GM23338 (cell line): Measurements from ENCODE around the gene ADGRL1. TPM values are rescaled to one million over a fixed set of nuclear protein-coding genes. Genes with fewer than 3 reads are reported as not detected.
"Not testable (repeated sequence)": the region's sequence is repeated elsewhere in the genome, so short reads cannot be mapped to it uniquely, and the experiment has no call there.

Experiments
- ATAC-seq: fragments of 200-7000 bp; cut with Tn5 transposase; 3 replicates; pipeline ENCODE4 v1.9.1; 2020
- DNase-seq: peaks from one replicate; pipeline ENCODE4 v3.0.0-alpha.2; 2015; ENCODE audit warnings: low spot score
- H2AFZ ChIP-seq: fragments of 200-600 bp; sonication (generic); 2 replicates; pipeline ENCODE4 v1.8.0; 2016; ENCODE audit warnings: antibody characterized with exemption, mild to moderate bottlenecking, moderate library complexity
- H3F3A ChIP-seq: fragments of 200-600 bp; sonication (generic); replicated peaks from 2 replicates; pipeline ENCODE4 v1.8.0; 2017; ENCODE audit warnings: antibody characterized with exemption, mixed run types, low read depth
- H3K27ac ChIP-seq: fragments of 200-600 bp; sonication (generic); 2 replicates; pipeline ENCODE4 v1.6.1; 2016; ENCODE audit warnings: low read depth
- H3K27me3 ChIP-seq: fragments of 200-600 bp; sonication (generic); 2 replicates; pipeline ENCODE4 v1.8.0; 2016; ENCODE audit warnings: mild to moderate bottlenecking, mixed run types, moderate library complexity; ENCODE audit not compliant: insufficient read depth
- H3K36me3 ChIP-seq: fragments of 200-600 bp; sonication (generic); 2 replicates; pipeline ENCODE4 v1.8.0; 2016; ENCODE audit warnings: mild to moderate bottlenecking; ENCODE audit not compliant: insufficient read depth
- H3K4me1 ChIP-seq: fragments of 200-600 bp; sonication (generic); 2 replicates; pipeline ENCODE4 v1.8.0; 2016; ENCODE audit warnings: mild to moderate bottlenecking, moderate library complexity; ENCODE audit not compliant: insufficient read depth
- H3K4me2 ChIP-seq: fragments of 200-600 bp; sonication (generic); 2 replicates; pipeline ENCODE4 v1.7.1; 2017; ENCODE audit warnings: mixed run types
- H3K4me3 ChIP-seq: fragments of 200-600 bp; sonication (generic); 2 replicates; pipeline ENCODE4 v1.6.1; 2016; ENCODE audit warnings: mixed run types
- H3K79me2 ChIP-seq: fragments of 200-600 bp; sonication (generic); replicated peaks from 2 replicates; pipeline ENCODE4 v1.8.0; 2017; ENCODE audit warnings: mild to moderate bottlenecking; ENCODE audit not compliant: insufficient read depth
- H3K9me2 ChIP-seq: fragments of 200-600 bp; sonication (generic); 2 replicates; pipeline ENCODE4 v1.8.0; 2017; ENCODE audit not compliant: insufficient read depth
- H4K20me1 ChIP-seq: fragments of 200-600 bp; sonication (generic); replicated peaks from 2 replicates; pipeline ENCODE4 v1.8.0; 2017; ENCODE audit warnings: mild to moderate bottlenecking; ENCODE audit not compliant: insufficient read depth
- H3K27ac Mint-ChIP-seq: 2 replicates; pipeline ENCODE4 v1.8.0; 2020; ENCODE audit warnings: inconsistent platforms, mild to moderate bottlenecking, moderate library complexity, mixed read lengths
- H3K27me3 Mint-ChIP-seq: 3 replicates; pipeline ENCODE4 v1.8.0; 2022; ENCODE audit warnings: low read depth, mild to moderate bottlenecking, moderate library complexity, mixed read lengths, inconsistent platforms; ENCODE audit not compliant: insufficient read depth, poor library complexity
- H3K36me3 Mint-ChIP-seq: 3 replicates; pipeline ENCODE4 v1.8.0; 2021; ENCODE audit warnings: low read depth, mild to moderate bottlenecking, inconsistent platforms, moderate library complexity, mixed read lengths
- H3K4me1 Mint-ChIP-seq: 3 replicates; pipeline ENCODE4 v1.8.0; 2020; ENCODE audit warnings: mild to moderate bottlenecking, inconsistent platforms, mixed read lengths
- H3K4me3 Mint-ChIP-seq: 3 replicates; pipeline ENCODE4 v1.8.0; 2021; ENCODE audit warnings: moderate library complexity, mild to moderate bottlenecking, inconsistent platforms, mixed read lengths
- H3K9me3 Mint-ChIP-seq: 3 replicates; pipeline ENCODE4 v1.8.0; 2020; ENCODE audit warnings: moderate library complexity, mild to moderate bottlenecking, inconsistent platforms, mixed read lengths
- CREB1 ChIP-seq: fragments of 250-450 bp; sonication (Bioruptor Pico); IDR thresholded peaks from 2 replicates; pipeline ENCODE4 v1.5.0; 2020; ENCODE audit warnings: low read depth, mild to moderate bottlenecking, moderate library complexity
- CTCF ChIP-seq, 2 experiments: fragments of 200-600 bp in 1 of 2; sonication (generic) in 1 of 2; conservative IDR thresholded peaks; 2 replicates each; pipeline versions ENCODE4 v1.5.1 to v1.6.1; 2016 to 2017; ENCODE audit warnings: antibody characterized with exemption in 2 of 2, low read depth in 2 of 2, mild to moderate bottlenecking in 2 of 2, moderate library complexity in 1 of 2
- ETS1 ChIP-seq: IDR thresholded peaks from 2 replicates; pipeline ENCODE4 v1.6.1; 2016; ENCODE audit warnings: antibody characterized with exemption
- JUNB ChIP-seq: IDR thresholded peaks from one replicate; pipeline ENCODE4 v1.6.1; 2016; ENCODE audit warnings: antibody characterized with exemption; ENCODE audit not compliant: unreplicated experiment
- NANOG ChIP-seq: IDR thresholded peaks from 2 replicates; pipeline ENCODE4 v1.6.1; 2016; ENCODE audit warnings: antibody characterized with exemption, borderline replicate concordance
- POLR2AphosphoS5 ChIP-seq: IDR thresholded peaks from 2 replicates; pipeline ENCODE4 v1.6.1; 2016; ENCODE audit warnings: antibody characterized with exemption, low read depth
- STAT1 ChIP-seq: IDR thresholded peaks from one replicate; pipeline ENCODE4 v1.6.1; 2016; ENCODE audit warnings: antibody characterized with exemption; ENCODE audit not compliant: unreplicated experiment
- ZNF114 ChIP-seq: fragments of 250-450 bp; sonication (Bioruptor Pico); IDR thresholded peaks from 2 replicates; pipeline ENCODE4 v1.5.0; 2020; ENCODE audit warnings: mild to moderate bottlenecking, moderate library complexity
- ZNF331 ChIP-seq: fragments of 250-450 bp; sonication (Bioruptor Pico); IDR thresholded peaks from 2 replicates; pipeline ENCODE4 v1.5.0; 2020; ENCODE audit warnings: low read depth, mild to moderate bottlenecking, moderate library complexity
- polyA plus RNA-seq: library from polyadenylated mRNA; unstranded; fragments of >200 nt; fragmentation: Nextera tagmentation; extraction: Ambion mirVana; gene quantifications from 2 replicates; pipeline ENCODE4 v1.2.1, GENCODE V29; 2016
- total RNA-seq: library from RNA; depleted of rRNA; stranded (reverse); fragments of >200 nt; shearing (Covaris generic); gene quantifications from 2 replicates; pipeline ENCODE4 v1.2.3, GENCODE V29; 2014

ADGRL1 gene
- total and polyA plus RNA-seq, 2 experiments from 2014 or later = 20.6 to 100 TPM

GRCh38 chr19:14197882-14198281 lies 8.1 kb downstream of the ADGRL1 start:
- ATAC-seq = no peak
- Histone ChIP-seq H3K27ac (no peak overlapping the region), H2AFZ (no peak overlapping the region), H3F3A (0 out of 2 replicates have a peak, but pooled peaks cover 4% of the 10 kb centered on the region), H3K79me2 (peaks cover 91% of the 10 kb centered on the region), H3K4me3 (no peak overlapping the region), H3K4me1 (0 out of 2 replicates have a peak, but pooled peaks cover 4% of the 10 kb centered on the region), H3K4me2 (no peak overlapping the region), H3K27me3 (no peaks in the 10 kb centered on the region), H4K20me1 (peaks cover 14% of the 10 kb centered on the region), H3K9me2 (no peaks in the 10 kb centered on the region), H3K36me3 (no peaks in the 10 kb centered on the region)
- Mint-ChIP-seq H3K36me3 (peaks cover 12% of the 10 kb centered on the region), H3K27ac (no peak overlapping the region), H3K4me1 (peaks cover 27% of the 10 kb centered on the region), H3K27me3 (peaks cover 11% of the 10 kb centered on the region), H3K9me3 (no peaks in the 10 kb centered on the region; the same call in 1 of the 3 replicates), H3K4me3 (no peak overlapping the region; the same call in 2 of the 3 replicates)
- TF ChIP-seq ZNF114 (CRISPR knock-in tag) (no peak), ETS1 (no peak), JUNB (no peak), STAT1 (no peak), ZNF331 (no peak), POLR2AphosphoS5 (no peak), NANOG (no peak), CREB1 (CRISPR knock-in tag) (no peak)
- no peak for DNase-seq

GRCh38 chr19:14197288-14197687 lies 8.7 kb downstream of the ADGRL1 start:
- Histone ChIP-seq H4K20me1 (peaks cover 14% of the 10 kb centered on the region), H3K79me2 (peaks cover 90% of the 10 kb centered on the region)
- H3K36me3 ChIP-seq, H3K27me3 ChIP-seq, H3K4me1 ChIP-seq, H3K4me2 ChIP-seq, H3K27me3 Mint-ChIP-seq, H3K4me3 ChIP-seq, H2AFZ ChIP-seq, H3K9me3 Mint-ChIP-seq, DNase-seq, H3F3A ChIP-seq, H3K27ac ChIP-seq, H3K4me3 Mint-ChIP-seq, H3K9me2 ChIP-seq, ATAC-seq, H3K27ac Mint-ChIP-seq: not testable (repeated sequence)
- Mint-ChIP-seq H3K4me1 (peaks cover 21% of the 10 kb centered on the region), H3K36me3 (peaks cover 12% of the 10 kb centered on the region)

GRCh38 chr19:14196105-14196504 lies 9.9 kb downstream of the ADGRL1 start:
- Mint-ChIP-seq H3K36me3 (peaks cover 17% of the 10 kb centered on the region), H3K4me1 (peaks cover 16% of the 10 kb centered on the region)
- not testable (repeated sequence) for H3K4me3 ChIP-seq, H3F3A ChIP-seq, H3K27ac Mint-ChIP-seq, H3K9me3 Mint-ChIP-seq, H2AFZ ChIP-seq, H3K4me3 Mint-ChIP-seq, H3K27me3 Mint-ChIP-seq, H3K36me3 ChIP-seq, H3K4me1 ChIP-seq, H3K27ac ChIP-seq, H3K9me2 ChIP-seq, H3K4me2 ChIP-seq, H3K27me3 ChIP-seq
- peak; percentile 76 to 82 for TF ChIP-seq CTCF (conservative IDR thresholded peaks at IDR 0.05; ENCODE audit: low read depth in 2 of 2)
- peaks cover 18% of the 10 kb centered on the region for H4K20me1 ChIP-seq
- ATAC-seq = peak; percentile 62
- peak; percentile 85 for DNase-seq
- peaks cover 85% of the 10 kb centered on the region for H3K79me2 ChIP-seq

- not testable (repeated sequence) for H3K27me3 Mint-ChIP-seq, H2AFZ ChIP-seq, H3K9me3 Mint-ChIP-seq, ATAC-seq, H3K36me3 ChIP-seq, H3F3A ChIP-seq, H3K4me2 ChIP-seq, H3K27ac Mint-ChIP-seq, H3K4me3 Mint-ChIP-seq, DNase-seq, H3K27ac ChIP-seq, H3K4me3 ChIP-seq, H3K27me3 ChIP-seq, H3K9me2 ChIP-seq, H3K4me1 ChIP-seq
- peaks cover 18% of the 10 kb centered on the region for H4K20me1 ChIP-seq
- Mint-ChIP-seq H3K4me1 (peaks cover 13% of the 10 kb centered on the region), H3K36me3 (peaks cover 22% of the 10 kb centered on the region)
- H3K79me2 ChIP-seq = peaks cover 83% of the 10 kb centered on the region
These were observed 10.8 kb downstream of the ADGRL1 start for GRCh38 chr19:14195216-14195615.
